Ureter (tissue), 1 donor: Measurements from ENCODE around the gene HMCN2. TPM values are rescaled to one million over a fixed set of nuclear protein-coding genes. Genes with fewer than 3 reads are reported as not detected.
A peak's percentile ranks its signal among the peaks of the same experiment; 100 is the strongest.

ENCODE experiments used
- DNase-seq: peaks from one replicate; pipeline ENCODE4 v3.0.0-alpha.2; 2020; ENCODE audit warnings: low spot score
- total RNA-seq: library from RNA; stranded (reverse); gene quantifications from one replicate; pipeline ENCODE4 v1.2.4, GENCODE V29; 2023
- donor health status: DM: yes; HTN: yes; CAD: no.

Gene HMCN2
- 9.5 TPM for total RNA-seq

- DNase-seq = no peak
Measured at GRCh38 chr9:130265431-130266235, at the start of gene HMCN2. Gene HMCN2 (plus strand): TSS chr9:130265760. CDS start chr9:130265879, 119 bp downstream.

- no peak for DNase-seq
Measured at GRCh38 chr9:130217838-130218237, 47.7 kb upstream of the HMCN2 start.

GRCh38 chr9:130219661-130220096 is 45.9 kb upstream of the HMCN2 start:
- no peak for DNase-seq

GRCh38 chr9:130220352-130220751 is 45.2 kb upstream of the HMCN2 start:
- DNase-seq = no peak

GRCh38 chr9:130222833-130223232 is 42.7 kb upstream of the HMCN2 start:
- DNase-seq = no peak

- no peak for DNase-seq
Measured at GRCh38 chr9:130225071-130225470, 40.5 kb upstream of the HMCN2 start.

- no peak for DNase-seq
Measured at GRCh38 chr9:130225586-130225985, 40.0 kb upstream of the HMCN2 start.

GRCh38 chr9:130226112-130226511 is 39.4 kb upstream of the HMCN2 start:
- DNase-seq = no peak

GRCh38 chr9:130227833-130228232 is 37.7 kb upstream of the HMCN2 start:
- DNase-seq = no peak

- no peak for DNase-seq
Measured at GRCh38 chr9:130229759-130230158, 35.8 kb upstream of the HMCN2 start.

- no peak for DNase-seq
Measured at GRCh38 chr9:130230631-130231030, 34.9 kb upstream of the HMCN2 start.

GRCh38 chr9:130232899-130233586 is 32.5 kb upstream of the HMCN2 start:
- DNase-seq = no peak

GRCh38 chr9:130233587-130233945 is 32.0 kb upstream of the HMCN2 start:
- DNase-seq = no peak

- no peak for DNase-seq
Measured at GRCh38 chr9:130234340-130235260, 31.0 kb upstream of the HMCN2 start.

- peak; percentile 74 for DNase-seq
Measured at GRCh38 chr9:130235558-130236435, 29.8 kb upstream of the HMCN2 start.

GRCh38 chr9:130236436-130236985 is 29.0 kb upstream of the HMCN2 start:
- DNase-seq = no peak

- no peak for DNase-seq
Measured at GRCh38 chr9:130237076-130237475, 28.5 kb upstream of the HMCN2 start.

GRCh38 chr9:130237763-130238524 is 27.6 kb upstream of the HMCN2 start:
- no peak for DNase-seq

- no peak for DNase-seq
Measured at GRCh38 chr9:130239363-130239695, 26.2 kb upstream of the HMCN2 start.

GRCh38 chr9:130239741-130240241 is 25.8 kb upstream of the HMCN2 start:
- DNase-seq = no peak
